AG04449 (cell line): ENCODE data around the gene CASQ2.

Source experiments
- CTCF ChIA-PET: fragments of 350-600 bp; formaldehyde crosslinking; extraction: SDS; loops from one replicate; lab custom pipeline; 2021; ENCODE audit warnings: antibody characterized with exemption; lab: Yijun Ruan, JAX
- POLR2A ChIA-PET: fragments of 400-600, 350-600 bp; formaldehyde crosslinking; extraction: SDS; loops from one replicate; lab custom pipeline; 2020; ENCODE audit warnings: antibody characterized with exemption, inconsistent platforms; lab: Yijun Ruan, JAX
- DNase-seq: peaks from one replicate; pipeline ENCODE4 v3.0.0-alpha.2; 2010; ENCODE audit warnings: low read depth, low spot score
- H3K4me3 ChIP-seq: 2 replicates; pipeline ENCODE4 v1.5.1; 2011; ENCODE audit warnings: low read depth, mild to moderate bottlenecking, control low read depth, low read length
- TF ChIP-seq, protein P1 (sequence below): IDR thresholded peaks from one replicate; pipeline ENCODE4 v1.5.1; 2011; ENCODE audit warnings: mild to moderate bottlenecking, moderate library complexity, low read length, control low read depth, inconsistent platforms; ENCODE audit not compliant: insufficient read depth; ENCODE audit errors: missing control alignments

CASQ2 gene

GRCh38 chr1:115768549-115768948, at the start of gene CASQ2:
Gene CASQ2 (minus strand): TSS chr1:115768714. CDS start chr1:115768541, 173 bp downstream.
- no peak within 1 kb of the TSS for H3K4me3 ChIP-seq
- ChIA-PET CTCF (interaction anchor here (0.7 to 9.7 kb wide), 4 partner anchors 13 to 161 kb away, joined by 3 to 174 read pairs (median 5); no protein-coding TSS in a partner anchor), POLR2A (no interaction called here)
- DNase-seq: no peak
- TF ChIP-seq, protein P1, sequence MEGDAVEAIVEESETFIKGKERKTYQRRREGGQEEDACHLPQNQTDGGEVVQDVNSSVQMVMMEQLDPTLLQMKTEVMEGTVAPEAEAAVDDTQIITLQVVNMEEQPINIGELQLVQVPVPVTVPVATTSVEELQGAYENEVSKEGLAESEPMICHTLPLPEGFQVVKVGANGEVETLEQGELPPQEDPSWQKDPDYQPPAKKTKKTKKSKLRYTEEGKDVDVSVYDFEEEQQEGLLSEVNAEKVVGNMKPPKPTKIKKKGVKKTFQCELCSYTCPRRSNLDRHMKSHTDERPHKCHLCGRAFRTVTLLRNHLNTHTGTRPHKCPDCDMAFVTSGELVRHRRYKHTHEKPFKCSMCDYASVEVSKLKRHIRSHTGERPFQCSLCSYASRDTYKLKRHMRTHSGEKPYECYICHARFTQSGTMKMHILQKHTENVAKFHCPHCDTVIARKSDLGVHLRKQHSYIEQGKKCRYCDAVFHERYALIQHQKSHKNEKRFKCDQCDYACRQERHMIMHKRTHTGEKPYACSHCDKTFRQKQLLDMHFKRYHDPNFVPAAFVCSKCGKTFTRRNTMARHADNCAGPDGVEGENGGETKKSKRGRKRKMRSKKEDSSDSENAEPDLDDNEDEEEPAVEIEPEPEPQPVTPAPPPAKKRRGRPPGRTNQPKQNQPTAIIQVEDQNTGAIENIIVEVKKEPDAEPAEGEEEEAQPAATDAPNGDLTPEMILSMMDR: no peak

DNA sequence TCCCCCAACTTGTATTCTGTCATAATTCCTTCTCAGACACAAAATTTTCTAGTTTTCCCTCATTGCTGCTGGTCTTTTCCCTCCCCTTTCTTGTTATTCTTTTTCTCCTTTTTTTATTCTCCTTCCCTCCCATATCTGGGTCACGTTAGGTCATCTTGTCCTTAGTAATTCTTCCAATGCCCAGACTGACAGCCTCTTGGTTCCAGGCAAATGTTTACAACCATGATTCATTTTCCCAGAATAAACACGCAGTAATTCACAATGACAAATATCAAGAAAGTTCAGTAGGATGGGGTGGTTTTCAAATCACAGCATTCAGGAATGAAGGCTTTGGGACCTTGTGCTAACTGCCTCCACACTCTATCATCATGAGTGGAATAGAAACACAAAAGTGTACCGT, 47.2 kb upstream of the CASQ2 start:
- ChIA-PET POLR2A (no interaction called here), CTCF (interaction anchor here (1.0 kb wide), 1 partner anchor 323 kb away, joined by 3 read pairs; no protein-coding TSS in a partner anchor)
- H3K4me3 ChIP-seq: no peak overlapping the region
- TF ChIP-seq, protein P1: no peak
- no peak for DNase-seq

DNA sequence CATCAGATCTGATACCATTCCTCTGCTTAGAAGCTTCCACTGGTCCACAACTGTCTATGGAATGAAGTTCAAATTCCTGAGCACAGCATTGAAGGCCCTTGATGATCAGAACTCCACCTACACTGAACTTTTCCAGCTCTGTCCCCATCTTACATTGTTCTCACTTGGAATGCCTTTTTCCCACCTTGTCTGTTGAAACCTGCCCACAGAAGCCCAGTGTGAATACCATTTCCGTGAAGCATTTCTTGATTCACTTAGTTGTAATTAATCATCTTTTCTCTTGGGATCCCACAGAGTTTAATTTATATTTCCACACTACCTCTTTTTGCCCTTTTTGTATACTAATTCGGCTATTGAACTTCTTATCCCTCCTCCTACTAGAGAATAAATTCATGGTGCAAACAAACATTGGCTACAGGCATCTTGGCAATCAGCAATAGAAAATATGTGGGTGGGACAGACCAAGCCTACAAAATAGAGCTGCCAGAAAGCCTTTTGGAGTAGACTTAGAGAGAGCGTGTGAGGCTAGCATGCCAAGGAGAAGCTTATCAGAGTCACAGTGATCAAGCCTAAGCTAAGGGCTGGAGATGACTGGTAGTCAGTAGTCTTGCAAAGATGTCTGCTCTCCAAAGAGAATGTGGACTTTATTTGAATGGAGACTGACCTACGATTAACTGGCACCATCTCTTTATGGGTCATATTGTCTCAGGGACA, 46.3 kb upstream of the CASQ2 start:
- ChIA-PET POLR2A (no interaction called here), CTCF (interaction anchor here (1.0 kb wide), 1 partner anchor 324 kb away, joined by 3 read pairs; no protein-coding TSS in a partner anchor)
- TF ChIP-seq, protein P1: no peak
- no peak overlapping the region for H3K4me3 ChIP-seq
- no peak for DNase-seq

- ChIA-PET POLR2A (no interaction called here), CTCF (no interaction called here)
- TF ChIP-seq, protein P1: no peak
- no peak for DNase-seq
- H3K4me3 ChIP-seq: no peak overlapping the region
These were observed 45.2 kb upstream of the CASQ2 start for GRCh38 chr1:115813727-115814126.

- ChIA-PET POLR2A (no interaction called here), CTCF (interaction anchor here (1.1 to 3.7 kb wide), 5 partner anchors 11 to 687 kb away, joined by 3 to 26 read pairs (median 4); no protein-coding TSS in a partner anchor)
- DNase-seq: no peak
- TF ChIP-seq, protein P1: no peak
- no peak overlapping the region for H3K4me3 ChIP-seq
These were observed 42.8 kb upstream of the CASQ2 start for GRCh38 chr1:115811140-115811828.

- TF ChIP-seq, protein P1: no peak
- CTCF ChIA-PET: interaction anchor here (0.9 to 3.7 kb wide), 6 partner anchors 8 to 210 kb away, joined by 3 to 26 read pairs (median 4); no protein-coding TSS in a partner anchor
- POLR2A ChIA-PET: no interaction called here
- no peak overlapping the region for H3K4me3 ChIP-seq
- no peak for DNase-seq
These were observed 42.1 kb upstream of the CASQ2 start for GRCh38 chr1:115810609-115811008.
